OCI-LY3 (cell line): ENCODE measurements around the gene HTT.

ENCODE experiments used
- H2AFZ ChIP-seq: fragments of 200-600, 300-600 bp; shearing (Covaris generic); 2 replicates; pipeline ENCODE4 v1.6.0; 2014; ENCODE audit warnings: antibody characterized with exemption, low read depth, low read length
- H3K27ac ChIP-seq: fragments of 200-600, 300-600 bp; sonication (generic); 2 replicates; pipeline ENCODE4 v1.5.1; 2014; ENCODE audit warnings: mild to moderate bottlenecking, low read length, moderate library complexity, mixed read lengths
- H3K27me3 ChIP-seq: fragments of 200-600, 300-600 bp; sonication (generic); 2 replicates; pipeline ENCODE4 v1.6.1; 2014; ENCODE audit warnings: low read depth, low read length, mixed read lengths
- H3K36me3 ChIP-seq: fragments of 200-600, 300-600 bp; sonication (generic); replicated peaks from 2 replicates; pipeline ENCODE3; 2014; ENCODE audit warnings: low read depth, low read length, mixed read lengths
- H3K4me1 ChIP-seq: fragments of 300-600, 200-600 bp; sonication (generic); 2 replicates; pipeline ENCODE4 v1.6.1; 2014; ENCODE audit warnings: low read length, mixed read lengths
- H3K4me2 ChIP-seq: fragments of 200-600, 300-600 bp; sonication (generic); 2 replicates; pipeline ENCODE4 v1.6.1; 2014; ENCODE audit warnings: low read length, mixed read lengths
- H3K4me3 ChIP-seq: fragments of 300-600, 200-600 bp; sonication (generic); 2 replicates; pipeline ENCODE4 v1.5.1; 2014; ENCODE audit warnings: antibody characterized with exemption, mild to moderate bottlenecking, low read length, moderate library complexity
- H3K79me2 ChIP-seq: fragments of 300-600, 200-600 bp; shearing (Covaris generic); 2 replicates; pipeline ENCODE4 v1.6.1; 2014; ENCODE audit warnings: mild to moderate bottlenecking, low read length, mixed read lengths
- H3K9ac ChIP-seq: fragments of 300-600, 200-600 bp; shearing (Covaris generic); 2 replicates; pipeline ENCODE4 v1.6.0; 2014; ENCODE audit warnings: mild to moderate bottlenecking, low read length, moderate library complexity
- H3K9me3 ChIP-seq: fragments of 200-600, 300-600 bp; shearing (Covaris generic); 2 replicates; pipeline ENCODE4 v1.6.1; 2014; ENCODE audit warnings: low read length, mixed read lengths; ENCODE audit not compliant: insufficient read depth
- H4K20me1 ChIP-seq: fragments of 200-600, 300-600 bp; sonication (generic); 2 replicates; pipeline ENCODE4 v1.6.1; 2016; ENCODE audit warnings: low read length, mixed read lengths; ENCODE audit not compliant: insufficient read depth
- EZH2phosphoT487 ChIP-seq: fragments of 200-600 bp; shearing (Covaris generic); IDR thresholded peaks from 2 replicates; pipeline ENCODE4 v1.6.1; 2018; ENCODE audit warnings: antibody characterized with exemption, mixed run types, low read depth
- TF ChIP-seq, protein P1 (sequence below): fragments of 200-600, 300-600 bp; sonication (generic); IDR thresholded peaks from 2 replicates; pipeline ENCODE4 v1.5.1; 2014; ENCODE audit warnings: antibody characterized with exemption, low read length, low read depth

Gene HTT

DNA sequence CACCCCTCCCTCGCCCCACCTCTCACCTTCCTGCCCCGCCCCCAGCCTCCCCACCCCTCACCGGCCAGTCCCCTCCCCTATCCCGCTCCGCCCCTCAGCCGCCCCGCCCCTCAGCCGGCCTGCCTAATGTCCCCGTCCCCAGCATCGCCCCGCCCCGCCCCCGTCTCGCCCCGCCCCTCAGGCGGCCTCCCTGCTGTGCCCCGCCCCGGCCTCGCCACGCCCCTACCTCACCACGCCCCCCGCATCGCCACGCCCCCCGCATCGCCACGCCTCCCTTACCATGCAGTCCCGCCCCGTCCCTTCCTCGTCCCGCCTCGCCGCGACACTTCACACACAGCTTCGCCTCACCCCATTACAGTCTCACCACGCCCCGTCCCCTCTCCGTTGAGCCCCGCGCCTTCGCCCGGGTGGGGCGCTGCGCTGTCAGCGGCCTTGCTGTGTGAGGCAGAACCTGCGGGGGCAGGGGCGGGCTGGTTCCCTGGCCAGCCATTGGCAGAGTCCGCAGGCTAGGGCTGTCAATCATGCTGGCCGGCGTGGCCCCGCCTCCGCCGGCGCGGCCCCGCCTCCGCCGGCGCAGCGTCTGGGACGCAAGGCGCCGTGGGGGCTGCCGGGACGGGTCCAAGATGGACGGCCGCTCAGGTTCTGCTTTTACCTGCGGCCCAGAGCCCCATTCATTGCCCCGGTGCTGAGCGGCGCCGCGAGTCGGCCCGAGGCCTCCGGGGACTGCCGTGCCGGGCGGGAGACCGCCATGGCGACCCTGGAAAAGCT is at the start of gene HTT, which contains the start of gene HTT-AS:
Gene HTT (plus strand): TSS at position 604 of the 768 bp plus-strand sequence. CDS start 145 bp downstream, at position 749.
Gene HTT-AS (minus strand): TSS at position 461 of the 768 bp plus-strand sequence.
- Histone ChIP-seq H3K4me2 (peak within 1 kb of the TSS; percentile 97), H3K36me3 (peaks cover 9% of the 10 kb centered on the region), H3K4me3 (peak within 1 kb of the TSS; percentile 84), H3K4me1 (peaks cover 33% of the 10 kb centered on the region), H3K27me3 (no peaks in the 10 kb centered on the region; the same call in 1 of the 2 replicates), H3K27ac (peak within 1 kb of the TSS; percentile 89), H2AFZ (no peak within 1 kb of the TSS; the same call in 1 of the 2 replicates), H3K9me3 (no peaks in the 10 kb centered on the region), H3K79me2 (peaks cover 40% of the 10 kb centered on the region), H4K20me1 (peaks cover 7% of the 10 kb centered on the region), H3K9ac (peak within 1 kb of the TSS; percentile 94)
- TF ChIP-seq, protein P1, sequence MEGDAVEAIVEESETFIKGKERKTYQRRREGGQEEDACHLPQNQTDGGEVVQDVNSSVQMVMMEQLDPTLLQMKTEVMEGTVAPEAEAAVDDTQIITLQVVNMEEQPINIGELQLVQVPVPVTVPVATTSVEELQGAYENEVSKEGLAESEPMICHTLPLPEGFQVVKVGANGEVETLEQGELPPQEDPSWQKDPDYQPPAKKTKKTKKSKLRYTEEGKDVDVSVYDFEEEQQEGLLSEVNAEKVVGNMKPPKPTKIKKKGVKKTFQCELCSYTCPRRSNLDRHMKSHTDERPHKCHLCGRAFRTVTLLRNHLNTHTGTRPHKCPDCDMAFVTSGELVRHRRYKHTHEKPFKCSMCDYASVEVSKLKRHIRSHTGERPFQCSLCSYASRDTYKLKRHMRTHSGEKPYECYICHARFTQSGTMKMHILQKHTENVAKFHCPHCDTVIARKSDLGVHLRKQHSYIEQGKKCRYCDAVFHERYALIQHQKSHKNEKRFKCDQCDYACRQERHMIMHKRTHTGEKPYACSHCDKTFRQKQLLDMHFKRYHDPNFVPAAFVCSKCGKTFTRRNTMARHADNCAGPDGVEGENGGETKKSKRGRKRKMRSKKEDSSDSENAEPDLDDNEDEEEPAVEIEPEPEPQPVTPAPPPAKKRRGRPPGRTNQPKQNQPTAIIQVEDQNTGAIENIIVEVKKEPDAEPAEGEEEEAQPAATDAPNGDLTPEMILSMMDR: no peak
- no peak for TF ChIP-seq EZH2phosphoT487

DNA sequence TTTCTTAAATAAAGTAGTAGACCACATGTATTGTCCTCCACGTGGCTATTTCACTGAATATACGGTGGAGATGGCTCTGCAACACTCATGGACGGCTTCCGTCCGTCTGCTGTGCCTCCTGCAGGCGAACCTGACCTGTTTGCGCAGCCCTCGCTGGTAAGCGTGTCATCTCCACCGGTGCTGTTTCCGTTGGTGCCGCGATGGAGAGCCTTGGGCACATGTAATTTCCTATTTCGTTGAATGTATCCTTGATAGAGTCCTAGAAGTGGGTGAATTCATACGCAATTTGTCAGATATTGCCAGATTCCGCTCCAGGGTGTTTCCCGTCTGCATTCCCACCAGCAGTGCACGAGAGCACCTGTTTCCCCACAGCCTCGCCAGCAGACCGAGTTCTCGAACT is 48.6 kb upstream of the HTT start:
- Histone ChIP-seq H3K9ac (no peak overlapping the region), H3K27ac (no peak overlapping the region), H3K36me3 (no peaks in the 10 kb centered on the region), H2AFZ (no peak overlapping the region), H3K4me3 (no peak overlapping the region), H3K9me3 (0 out of 2 replicates have a peak, but pooled peaks cover 7% of the 10 kb centered on the region), H3K79me2 (no peaks in the 10 kb centered on the region), H4K20me1 (no peaks in the 10 kb centered on the region), H3K4me2 (no peak overlapping the region), H3K27me3 (peaks cover 40% of the 10 kb centered on the region), H3K4me1 (peaks cover 26% of the 10 kb centered on the region)
- TF ChIP-seq, protein P1: no peak
- TF ChIP-seq EZH2phosphoT487: no peak

DNA sequence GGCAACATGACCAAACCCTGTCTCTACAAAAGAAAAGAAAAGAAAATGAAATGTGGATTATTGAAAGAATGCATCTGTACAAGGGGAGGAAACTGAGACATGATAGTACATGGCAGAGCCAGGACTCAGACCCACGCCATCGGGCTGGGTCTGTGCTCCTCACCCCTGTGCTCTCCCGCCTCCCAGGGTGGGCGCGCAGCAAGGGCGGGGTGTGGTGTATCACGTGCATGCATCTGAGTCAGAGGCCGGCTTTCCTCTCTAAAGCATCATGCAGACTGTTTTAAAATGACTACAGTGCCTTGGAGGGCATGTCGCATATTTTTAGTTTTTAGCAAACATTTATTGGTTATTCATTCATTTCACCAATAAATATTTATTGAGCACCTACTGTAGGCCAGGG is 47.9 kb upstream of the HTT start:
- Histone ChIP-seq H2AFZ (no peak overlapping the region), H3K27me3 (peaks cover 41% of the 10 kb centered on the region), H3K36me3 (no peaks in the 10 kb centered on the region), H3K4me1 (peaks cover 20% of the 10 kb centered on the region), H3K9me3 (0 out of 2 replicates have a peak, but pooled peaks cover 7% of the 10 kb centered on the region), H3K4me3 (no peak overlapping the region), H3K9ac (no peak overlapping the region), H3K4me2 (no peak overlapping the region), H3K79me2 (no peaks in the 10 kb centered on the region), H4K20me1 (no peaks in the 10 kb centered on the region), H3K27ac (no peak overlapping the region)
- TF ChIP-seq, protein P1: no peak
- TF ChIP-seq EZH2phosphoT487: no peak

DNA sequence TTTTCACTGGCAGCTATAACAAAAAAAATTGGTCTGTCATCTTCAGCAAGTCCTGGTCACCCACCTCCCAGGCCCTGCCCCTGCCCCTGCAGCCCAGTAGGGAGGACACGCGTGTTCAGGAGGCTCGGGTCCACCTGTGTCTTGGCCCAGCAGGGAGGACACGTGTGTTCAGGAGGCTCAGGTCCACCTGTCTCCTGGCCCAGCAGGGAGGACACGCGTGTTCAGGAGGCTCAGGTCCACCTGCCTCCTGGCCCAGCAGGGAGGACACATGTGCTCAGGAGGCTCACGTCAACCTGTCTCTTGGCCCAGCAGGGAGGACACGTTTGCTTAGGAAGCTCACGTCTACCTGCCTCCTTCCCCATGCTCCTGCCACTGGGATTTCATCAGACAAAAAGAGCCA is 45.0 kb upstream of the HTT start:
- Histone ChIP-seq H3K79me2 (no peaks in the 10 kb centered on the region), H4K20me1 (no peaks in the 10 kb centered on the region), H2AFZ (no peak overlapping the region), H3K9ac (no peak overlapping the region), H3K4me1 (peaks cover 7% of the 10 kb centered on the region), H3K4me2 (no peak overlapping the region), H3K27me3 (peaks cover 36% of the 10 kb centered on the region), H3K4me3 (no peak overlapping the region), H3K27ac (no peak overlapping the region), H3K9me3 (no peaks in the 10 kb centered on the region), H3K36me3 (no peaks in the 10 kb centered on the region)
- TF ChIP-seq, protein P1: no peak
- TF ChIP-seq EZH2phosphoT487: no peak
